Measurements from ENCODE around the gene ASPG. TPM values are rescaled to one million over a fixed set of nuclear protein-coding genes. Genes with fewer than 3 reads are reported as not detected.

ASPG gene
- total and polyA plus RNA-seq, 8 donors: 0.16 to 0.68 (median 0.23) TPM; not detected in 2

DNA sequence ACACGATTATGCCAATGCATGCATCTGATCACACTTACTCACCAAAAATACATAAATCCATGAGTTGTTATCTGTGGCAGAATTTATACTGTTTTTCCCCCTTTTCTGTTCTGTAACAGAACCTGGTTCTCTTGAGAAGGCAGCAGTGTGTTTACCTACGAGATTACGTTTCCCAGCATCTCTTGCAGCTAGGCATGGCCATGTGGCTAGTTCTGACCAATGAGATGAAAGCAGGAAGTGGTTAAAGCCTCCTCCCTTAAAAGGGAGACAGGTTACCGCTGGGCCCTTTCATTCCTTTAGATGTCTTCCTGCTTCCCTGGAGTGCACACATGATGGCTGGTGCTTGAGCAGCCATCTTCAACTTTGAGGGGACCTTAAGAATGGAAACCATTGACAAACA is 11.7 kb upstream of the ASPG start:
- DNase-seq (no peak), FAIRE-seq (no peak), ATAC-seq (no peak)
- TF ChIP-seq CTCF (IDR thresholded peaks at IDR 0.05): no peak
- Histone ChIP-seq H3K4me3 (no peak overlapping the region), H3K36me3 (no peaks in the 10 kb centered on the region), H3K27ac (no peak overlapping the region), H3K27me3 (no peaks in the 10 kb centered on the region), H3K9me3 (no peaks in the 10 kb centered on the region), H3K4me1 (no peaks in the 10 kb centered on the region)
- intact Hi-C loops (cut with DNase I): no loop called here
- WGBS, 2 donors: 61 to 63% methylated on average over 4 of the region's 4 CpGs

DNA sequence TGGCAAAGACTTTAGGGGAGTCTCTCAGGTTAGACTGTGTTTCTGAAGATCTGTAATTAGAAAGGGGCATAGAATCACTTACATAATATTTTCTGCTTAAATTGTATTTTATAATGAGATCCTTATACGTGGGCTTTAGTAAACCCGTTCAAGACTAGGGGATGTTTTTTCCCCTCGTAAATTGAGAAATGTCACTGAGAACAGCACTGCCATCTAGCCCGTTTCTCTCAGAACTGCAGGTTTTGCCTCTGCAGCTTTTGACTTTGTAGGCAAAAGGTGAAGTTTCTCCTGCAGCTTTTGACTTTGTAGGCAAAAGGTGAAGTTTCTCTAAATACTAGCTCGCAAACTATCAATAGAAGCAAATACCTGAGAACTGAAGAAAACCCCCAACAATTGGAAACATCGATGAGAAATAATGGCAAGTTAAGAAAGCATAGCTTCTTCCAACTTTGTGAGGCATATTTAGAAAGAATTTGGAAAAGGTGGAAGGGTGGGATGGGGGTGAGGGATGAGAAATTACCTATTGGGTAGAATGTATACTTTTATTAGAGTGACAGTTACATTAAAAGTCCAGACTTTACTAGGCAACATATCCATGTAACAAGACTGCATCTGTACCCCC is 9.9 kb upstream of the ASPG start:
- intact Hi-C loops (cut with DNase I): no loop called here
- ATAC-seq: no peak
- no peaks in the 10 kb centered on the region for H3K9me3 ChIP-seq
- H3K36me3 ChIP-seq: no peaks in the 10 kb centered on the region
- no peak overlapping the region for H3K27ac ChIP-seq
- no peak for FAIRE-seq
- no peaks in the 10 kb centered on the region for H3K4me1 ChIP-seq
- no peak for DNase-seq
- WGBS, 2 donors: 32 to 51% methylated on average over 6 of the region's 6 CpGs
- no peaks in the 10 kb centered on the region for H3K27me3 ChIP-seq
- H3K4me3 ChIP-seq: no peak overlapping the region
- no peak for TF ChIP-seq CTCF (IDR thresholded peaks at IDR 0.05)

DNA sequence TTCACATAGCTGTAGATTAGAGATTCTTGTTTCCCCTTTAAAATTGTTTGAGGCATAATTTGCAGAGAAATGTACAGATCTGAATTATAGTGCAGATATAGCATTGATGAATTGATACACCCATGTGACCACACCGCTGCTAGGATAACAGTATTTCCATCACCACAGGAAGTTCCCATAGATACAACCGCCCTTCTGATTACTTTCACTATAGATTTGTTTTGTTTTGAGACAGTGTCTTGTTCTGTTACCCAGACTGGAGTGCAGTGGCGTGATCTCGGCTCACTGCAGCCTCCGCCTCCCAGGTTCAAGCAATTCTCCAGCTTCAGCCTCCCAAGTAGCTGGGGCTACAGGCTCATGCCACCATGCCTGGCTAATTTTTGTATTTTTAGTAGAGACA is 8.8 kb upstream of the ASPG start:
- DNase-seq (no peak), ATAC-seq (no peak), FAIRE-seq (no peak)
- intact Hi-C loops (cut with DNase I): no loop called here
- H3K27me3 ChIP-seq: no peaks in the 10 kb centered on the region
- H3K27ac ChIP-seq: no peak overlapping the region
- WGBS, 2 donors: 60 to 69% methylated on average over 5 of the region's 5 CpGs
- H3K4me3 ChIP-seq: no peak overlapping the region
- no peaks in the 10 kb centered on the region for H3K9me3 ChIP-seq
- no peak for TF ChIP-seq CTCF (IDR thresholded peaks at IDR 0.05)
- H3K4me1 ChIP-seq: no peaks in the 10 kb centered on the region
- no peaks in the 10 kb centered on the region for H3K36me3 ChIP-seq

- TF ChIP-seq CTCF (IDR thresholded peaks at IDR 0.05): peak; percentile 99 to 100 (median 99)
- peak; percentile 45 for FAIRE-seq
- H3K27me3 ChIP-seq: no peaks in the 10 kb centered on the region
- 0 to 2% methylated on average over 7 of the region's 7 CpGs for WGBS, 2 donors
- H3K27ac ChIP-seq: no peak overlapping the region
- H3K36me3 ChIP-seq: no peaks in the 10 kb centered on the region
- ATAC-seq: peak; percentile 94 to 99 (median 97)
- no peak overlapping the region for H3K4me3 ChIP-seq
- no peaks in the 10 kb centered on the region for H3K9me3 ChIP-seq
- peak; percentile 82 to 95 (median 90) for DNase-seq
- intact Hi-C loops (cut with DNase I): no loop called here
- no peaks in the 10 kb centered on the region for H3K4me1 ChIP-seq
Measured at GRCh38 chr14:104078031-104078455, 7.5 kb upstream of the ASPG start.

- no peaks in the 10 kb centered on the region for H3K4me1 ChIP-seq
- WGBS, 2 donors: 91 to 94% methylated on average over 23 of the region's 23 CpGs
- H3K27me3 ChIP-seq: no peaks in the 10 kb centered on the region
- ATAC-seq: no peak
- no peaks in the 10 kb centered on the region for H3K9me3 ChIP-seq
- intact Hi-C loops (cut with DNase I): no loop called here
- no peaks in the 10 kb centered on the region for H3K36me3 ChIP-seq
- no peak for TF ChIP-seq CTCF (IDR thresholded peaks at IDR 0.05)
- H3K27ac ChIP-seq: no peak overlapping the region
- no peak for FAIRE-seq
- DNase-seq: peak in 1 of 6 donors; percentile 54
- no peak overlapping the region for H3K4me3 ChIP-seq
Measured at GRCh38 chr14:104080376-104081260, 4.9 kb upstream of the ASPG start.
